Measurements from ENCODE around the gene MAN1C1.
"Not testable (repeated sequence)": the region's sequence is repeated elsewhere in the genome, so short reads cannot be mapped to it uniquely, and the experiment has no call there.

Gene MAN1C1

GRCh38 chr1:25583519-25584370 lies 32.8 kb upstream of the MAN1C1 start:
- DNase-seq (ENCODE audit: low read depth, low spot score) = no peak

- no peak for DNase-seq (ENCODE audit: low read depth, low spot score)
Measured at GRCh38 chr1:25586181-25586588, 30.4 kb upstream of the MAN1C1 start.

GRCh38 chr1:25587290-25587689 lies 29.3 kb upstream of the MAN1C1 start:
- DNase-seq (ENCODE audit: low read depth, low spot score) = no peak

GRCh38 chr1:25588224-25588623 lies 28.4 kb upstream of the MAN1C1 start:
- not testable (repeated sequence) for DNase-seq (ENCODE audit: low read depth, low spot score)

- not testable (repeated sequence) for DNase-seq (ENCODE audit: low read depth, low spot score)
Measured at GRCh38 chr1:25588786-25589185, 27.8 kb upstream of the MAN1C1 start.

GRCh38 chr1:25590096-25590824 lies 26.3 kb upstream of the MAN1C1 start:
- DNase-seq (ENCODE audit: low read depth, low spot score) = no peak

GRCh38 chr1:25593861-25594260 lies 22.7 kb upstream of the MAN1C1 start:
- no peak for DNase-seq (ENCODE audit: low read depth, low spot score)

- DNase-seq (ENCODE audit: low read depth, low spot score) = no peak
Measured at GRCh38 chr1:25594971-25595370, 21.6 kb upstream of the MAN1C1 start.

- DNase-seq (ENCODE audit: low read depth, low spot score) = not testable (repeated sequence)
Measured at GRCh38 chr1:25596641-25597040, 19.9 kb upstream of the MAN1C1 start.

- DNase-seq (ENCODE audit: low read depth, low spot score) = no peak
Measured at GRCh38 chr1:25598879-25599278, 17.7 kb upstream of the MAN1C1 start.

GRCh38 chr1:25599969-25600610 lies 16.5 kb upstream of the MAN1C1 start:
- no peak for DNase-seq (ENCODE audit: low read depth, low spot score)

GRCh38 chr1:25600971-25601699 lies 15.5 kb upstream of the MAN1C1 start:
- DNase-seq (ENCODE audit: low read depth, low spot score) = not testable (repeated sequence)

GRCh38 chr1:25603779-25604538 lies 12.6 kb upstream of the MAN1C1 start:
- not testable (repeated sequence) for DNase-seq (ENCODE audit: low read depth, low spot score)

GRCh38 chr1:25607123-25607522 lies 9.5 kb upstream of the MAN1C1 start:
- DNase-seq (ENCODE audit: low read depth, low spot score) = no peak

- DNase-seq (ENCODE audit: low read depth, low spot score) = no peak
Measured at GRCh38 chr1:25608488-25609178, 8.0 kb upstream of the MAN1C1 start.

- DNase-seq (ENCODE audit: low read depth, low spot score) = no peak
Measured at GRCh38 chr1:25609921-25610320, 6.7 kb upstream of the MAN1C1 start.

- DNase-seq (ENCODE audit: low read depth, low spot score) = no peak
Measured at GRCh38 chr1:25610822-25611630, 5.6 kb upstream of the MAN1C1 start.

- DNase-seq (ENCODE audit: low read depth, low spot score) = no peak
Measured at GRCh38 chr1:25611843-25612242, 4.7 kb upstream of the MAN1C1 start.

GRCh38 chr1:25612421-25612820 lies 4.2 kb upstream of the MAN1C1 start:
- no peak for DNase-seq (ENCODE audit: low read depth, low spot score)

Data from brain pericyte (primary cell).